ENCODE results near the gene METTL2B. TPM values are rescaled to one million over a fixed set of nuclear protein-coding genes. Genes with fewer than 3 reads are reported as not detected.

The METTL2B gene
- total RNA-seq, 1 experiment from 2014 or later: 44.3 TPM

- H3K27ac ChIP-seq (ENCODE audit: insufficient read length, low read depth, low read length): no peak overlapping the region
- H2AFZ ChIP-seq (ENCODE audit: low read length): no peak overlapping the region
- no peaks in the 10 kb centered on the region for H3K9me3 ChIP-seq (ENCODE audit: control insufficient read depth, low read depth, low read length)
- no peak overlapping the region for H4K8ac ChIP-seq (replicated peaks; ENCODE audit: insufficient read length, low read depth, low read length)
- H2BK20ac ChIP-seq (ENCODE audit: low read depth, low read length, poor library complexity, severe bottlenecking): no peak overlapping the region
- no CpG with 5 or more reads among the region's 3 CpGs for WGBS (ENCODE audit: extremely low coverage, insufficient read length, low lambda C conversion rate)
- no peak for DNase-seq
- no peak overlapping the region for H3K9ac ChIP-seq (ENCODE audit: extremely low read depth, insufficient read length, low read length)
- H3K4me1 ChIP-seq (ENCODE audit: insufficient read depth, low read length): no peaks in the 10 kb centered on the region
- no peak overlapping the region for H4K91ac ChIP-seq (ENCODE audit: insufficient read length, low read depth, low read length)
- H3K27me3 Mint-ChIP-seq (ENCODE audit: low read depth): peaks cover 5% of the 10 kb centered on the region
- H4K5ac ChIP-seq (ENCODE audit: insufficient read length, low read depth, low read length): no peak overlapping the region
- H3K27ac Mint-ChIP-seq: no peak overlapping the region
- H3K14ac ChIP-seq (ENCODE audit: insufficient read depth, low read length): no peak overlapping the region
- no peak overlapping the region for H3K4ac ChIP-seq (ENCODE audit: low read depth, low read length)
- H3K4me3 Mint-ChIP-seq: no peak overlapping the region
- no peaks in the 10 kb centered on the region for H3K79me2 ChIP-seq (ENCODE audit: insufficient read depth, low read length)
- H3K79me1 ChIP-seq (ENCODE audit: insufficient read depth, low read depth, low read length, poor library complexity, severe bottlenecking): no peaks in the 10 kb centered on the region
- no peaks in the 10 kb centered on the region for H3K36me3 Mint-ChIP-seq (ENCODE audit: insufficient read depth in 1 of 3, low read depth in 3 of 3)
- H3K4me1 Mint-ChIP-seq: peaks cover 3 to 8% of the 10 kb centered on the region in 2 experiments; a peak in 3 of 4 replicates
- H3K27me3 ChIP-seq (ENCODE audit: insufficient read depth, low read length): no peaks in the 10 kb centered on the region
- H3K18ac ChIP-seq (ENCODE audit: insufficient read length, low read depth, low read length): no peak overlapping the region
- no peak overlapping the region for H3K23ac ChIP-seq (ENCODE audit: insufficient read length, low read depth, low read length)
- no peak overlapping the region for H2BK5ac ChIP-seq (ENCODE audit: insufficient read length, low read length)
- H3K56ac ChIP-seq (ENCODE audit: insufficient read length, low read depth, low read length): no peak overlapping the region
- no peaks in the 10 kb centered on the region for H4K20me1 ChIP-seq (ENCODE audit: control insufficient read depth, insufficient read depth, insufficient read length)
- H2BK12ac ChIP-seq (ENCODE audit: insufficient read length, low read depth, low read length): no peak overlapping the region
- H2BK15ac ChIP-seq (ENCODE audit: low read depth, low read length): no peak overlapping the region
- TF ChIP-seq CTCF (conservative IDR thresholded peaks at IDR 0.05): no peak
- H2AK5ac ChIP-seq (ENCODE audit: insufficient read length, low read length): no peak overlapping the region
- H3K4me2 ChIP-seq (ENCODE audit: insufficient read depth, insufficient read length, low read length): no peak overlapping the region
- no peak overlapping the region for H2BK120ac ChIP-seq (ENCODE audit: low read depth, low read length, poor library complexity, severe bottlenecking)
- H3T11ph ChIP-seq (ENCODE audit: low read length): no peak overlapping the region
- H3K9me3 Mint-ChIP-seq: no peaks in the 10 kb centered on the region
- no peaks in the 10 kb centered on the region for H3K23me2 ChIP-seq (ENCODE audit: insufficient read length, low read depth, low read length, poor library complexity, severe bottlenecking)
These were observed 34.2 kb upstream of the METTL2B start for GRCh38 chr7:128442356-128442755.

All from H9 (cell line).